ENCODE data around the gene MACROD2. TPM values are rescaled to one million over a fixed set of nuclear protein-coding genes. Genes with fewer than 3 reads are reported as not detected.
A peak's percentile ranks its signal among the peaks of the same experiment; 100 is the strongest.

Gene MACROD2
- total RNA-seq, 1 experiment from 2014 or later = not detected

DNA sequence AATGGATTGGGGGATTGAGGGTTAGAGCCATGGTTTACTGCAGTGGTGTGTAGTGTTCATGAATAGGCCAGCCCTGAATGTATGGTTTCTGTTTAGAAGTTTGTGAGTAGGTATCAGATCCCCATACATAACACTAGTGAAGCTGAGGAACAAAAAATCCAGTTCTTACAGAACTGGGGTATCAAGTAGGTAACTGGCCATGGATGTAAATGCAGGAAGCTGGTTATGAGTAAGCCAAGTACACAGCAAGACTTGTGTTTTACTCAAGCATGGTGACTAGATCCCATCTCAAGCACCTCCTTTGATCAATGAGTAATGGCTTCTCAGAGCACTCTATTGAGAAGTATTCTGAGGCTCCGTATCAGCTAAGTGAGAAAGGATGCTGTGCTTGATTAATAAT lies 955.8 kb downstream of the MACROD2 start:
- DNase-seq (ENCODE audit: low read depth in 1 of 2, low spot score in 2 of 2) = no peak
- 0 out of 2 replicates have a peak, but pooled peaks cover 3% of the 10 kb centered on the region for H3K9me3 ChIP-seq (replicated peaks)
- H3K36me3 ChIP-seq = no peaks in the 10 kb centered on the region
- H3K4me3 ChIP-seq = no peak overlapping the region
- H3K27ac ChIP-seq = no peak overlapping the region
- no peaks in the 10 kb centered on the region for H3K4me1 ChIP-seq (replicated peaks)
- no peaks in the 10 kb centered on the region; the same call in 1 of the 2 replicates for H3K27me3 ChIP-seq (replicated peaks)

DNA sequence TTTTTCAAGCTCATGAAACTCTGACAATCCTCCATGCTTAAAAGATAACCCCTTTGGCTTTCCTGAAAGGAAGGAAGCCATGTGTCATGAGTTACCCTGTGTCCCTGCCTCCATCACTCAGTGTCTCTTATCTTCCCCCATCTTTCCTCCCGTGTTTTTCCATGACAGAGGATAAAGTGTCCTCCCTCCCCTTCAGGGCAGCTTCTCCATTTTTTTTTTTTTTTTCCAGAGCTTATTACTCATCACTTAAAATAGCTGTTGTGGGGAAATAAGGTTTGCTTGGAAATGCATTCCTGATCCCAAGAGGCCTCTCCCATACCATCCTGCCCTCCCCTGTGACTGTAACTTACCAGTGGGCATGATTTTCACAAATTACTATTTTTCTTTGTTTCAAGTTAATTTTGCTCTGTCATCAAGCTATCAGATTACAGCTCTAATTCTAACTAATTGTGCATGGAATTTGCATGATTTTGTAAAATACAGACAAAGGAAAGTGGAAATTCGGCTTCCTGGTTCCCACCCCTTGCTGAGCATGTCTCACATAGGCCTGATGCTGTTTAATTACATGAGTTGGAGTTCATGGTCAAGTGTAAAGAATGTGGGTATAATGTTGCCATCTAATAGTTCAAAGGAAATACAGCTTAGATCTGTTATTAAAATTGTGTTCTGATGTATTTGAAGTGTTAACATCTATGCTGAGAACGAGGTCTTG lies 956.5 kb downstream of the MACROD2 start:
- Histone ChIP-seq H3K4me3 (no peak overlapping the region), H3K9me3 (replicated peaks) (0 out of 2 replicates have a peak, but pooled peaks cover 6% of the 10 kb centered on the region), H3K27ac (no peak overlapping the region), H3K36me3 (no peaks in the 10 kb centered on the region), H3K4me1 (replicated peaks) (no peaks in the 10 kb centered on the region), H3K27me3 (replicated peaks) (no peaks in the 10 kb centered on the region; the same call in 1 of the 2 replicates)
- DNase-seq (ENCODE audit: low read depth in 1 of 2, low spot score in 2 of 2) = peak in 1 of 2 experiments; percentile 10

DNA sequence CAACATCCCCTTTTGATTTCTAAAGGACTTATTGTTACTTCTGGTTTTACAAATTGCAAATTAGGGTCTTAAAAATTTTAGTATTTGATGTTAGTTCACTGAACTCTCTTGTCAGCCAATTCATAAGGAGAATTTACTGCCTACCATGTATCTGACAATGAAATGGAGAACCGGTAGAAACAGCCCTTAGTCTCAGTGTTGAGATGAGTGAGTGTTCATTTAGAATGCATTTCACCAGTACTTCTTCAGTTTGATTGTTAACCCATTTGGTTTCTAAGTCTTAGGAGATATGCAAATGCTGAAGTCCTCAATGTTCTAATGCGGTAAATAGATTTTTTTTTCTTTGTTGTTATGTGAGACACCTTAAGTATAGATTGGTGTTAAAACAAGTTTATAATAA lies 958.4 kb downstream of the MACROD2 start:
- Histone ChIP-seq H3K27me3 (replicated peaks) (no peaks in the 10 kb centered on the region; the same call in 1 of the 2 replicates), H3K36me3 (no peaks in the 10 kb centered on the region), H3K9me3 (replicated peaks) (0 out of 2 replicates have a peak, but pooled peaks cover 3% of the 10 kb centered on the region), H3K27ac (no peak overlapping the region), H3K4me3 (no peak overlapping the region), H3K4me1 (replicated peaks) (no peaks in the 10 kb centered on the region)
- no peak for DNase-seq (ENCODE audit: low read depth in 1 of 2, low spot score in 2 of 2)

DNA sequence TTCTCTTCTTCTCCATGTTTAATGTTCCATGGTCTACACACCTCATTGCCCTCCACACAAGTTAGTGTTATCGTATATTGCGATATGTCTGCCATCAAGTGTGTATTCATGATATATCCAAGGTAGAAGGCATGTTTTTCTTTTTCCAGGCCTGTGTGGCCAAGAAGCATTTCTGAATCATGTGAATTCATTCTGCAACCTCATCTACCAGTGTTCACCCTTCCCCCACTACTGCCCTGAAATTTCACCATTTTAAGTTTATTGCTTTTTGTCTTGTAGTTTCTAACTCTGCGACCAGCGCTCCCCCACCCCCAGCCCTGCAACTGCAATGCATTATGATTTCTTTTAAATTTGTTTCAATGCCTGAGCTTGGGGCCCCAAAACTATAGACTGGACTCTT lies 960.1 kb downstream of the MACROD2 start:
- no peaks in the 10 kb centered on the region for H3K36me3 ChIP-seq
- no peak for DNase-seq (ENCODE audit: low read depth in 1 of 2, low spot score in 2 of 2)
- no peak overlapping the region for H3K27ac ChIP-seq
- H3K4me1 ChIP-seq (replicated peaks) = no peaks in the 10 kb centered on the region
- no peaks in the 10 kb centered on the region; the same call in 1 of the 2 replicates for H3K27me3 ChIP-seq (replicated peaks)
- H3K4me3 ChIP-seq = no peak overlapping the region
- H3K9me3 ChIP-seq (replicated peaks) = 0 out of 2 replicates have a peak, but pooled peaks cover 3% of the 10 kb centered on the region

DNA sequence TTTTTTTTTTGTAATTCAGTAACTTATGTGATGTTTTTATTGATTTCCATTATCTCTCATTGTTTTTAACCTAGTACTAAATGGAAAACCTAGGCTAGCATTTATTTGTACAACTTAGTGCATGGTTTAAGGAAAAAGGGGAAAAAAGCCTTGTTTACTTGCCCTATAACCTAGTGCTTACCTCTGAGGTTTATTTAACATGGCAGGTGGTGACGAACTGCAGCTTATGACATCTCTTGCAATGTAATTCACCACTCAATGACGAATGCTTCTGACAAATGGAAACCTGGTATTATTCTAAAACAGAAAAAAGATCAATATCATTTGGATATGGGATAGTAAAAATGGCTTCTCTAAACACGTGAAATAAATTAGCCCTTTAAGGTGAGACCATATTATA lies 960.7 kb downstream of the MACROD2 start:
- H3K27ac ChIP-seq = no peak overlapping the region
- H3K4me3 ChIP-seq = no peak overlapping the region
- H3K9me3 ChIP-seq (replicated peaks) = 0 out of 2 replicates have a peak, but pooled peaks cover 3% of the 10 kb centered on the region
- H3K36me3 ChIP-seq = no peaks in the 10 kb centered on the region
- no peaks in the 10 kb centered on the region for H3K4me1 ChIP-seq (replicated peaks)
- H3K27me3 ChIP-seq (replicated peaks) = no peaks in the 10 kb centered on the region; the same call in 1 of the 2 replicates
- DNase-seq (ENCODE audit: low read depth in 1 of 2, low spot score in 2 of 2) = no peak

DNA sequence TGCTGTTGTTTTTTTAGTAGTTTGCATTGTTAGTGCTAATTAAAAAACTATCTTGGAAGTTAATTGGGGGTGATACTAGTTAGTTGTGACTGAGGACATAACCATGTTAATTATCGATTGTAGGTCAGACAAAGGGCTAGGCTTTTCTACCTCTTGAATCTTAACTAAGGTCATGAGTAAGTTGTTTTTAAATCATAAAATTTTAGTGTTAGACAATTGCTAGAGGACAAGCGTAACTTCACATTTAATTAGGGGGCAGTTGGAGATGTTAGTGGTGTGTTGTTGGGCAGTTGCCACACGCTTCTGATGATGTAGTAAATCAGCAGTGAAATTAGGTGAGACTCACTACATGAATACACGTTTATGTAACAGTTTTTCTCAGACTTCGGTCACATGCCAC lies 961.2 kb downstream of the MACROD2 start:
- no peak for DNase-seq (ENCODE audit: low read depth in 1 of 2, low spot score in 2 of 2)
- no peaks in the 10 kb centered on the region; the same call in 1 of the 2 replicates for H3K27me3 ChIP-seq (replicated peaks)
- no peaks in the 10 kb centered on the region for H3K36me3 ChIP-seq
- H3K4me3 ChIP-seq = no peak overlapping the region
- H3K27ac ChIP-seq = no peak overlapping the region
- H3K4me1 ChIP-seq (replicated peaks) = no peaks in the 10 kb centered on the region
- H3K9me3 ChIP-seq (replicated peaks) = 0 out of 2 replicates have a peak, but pooled peaks cover 3% of the 10 kb centered on the region

DNA sequence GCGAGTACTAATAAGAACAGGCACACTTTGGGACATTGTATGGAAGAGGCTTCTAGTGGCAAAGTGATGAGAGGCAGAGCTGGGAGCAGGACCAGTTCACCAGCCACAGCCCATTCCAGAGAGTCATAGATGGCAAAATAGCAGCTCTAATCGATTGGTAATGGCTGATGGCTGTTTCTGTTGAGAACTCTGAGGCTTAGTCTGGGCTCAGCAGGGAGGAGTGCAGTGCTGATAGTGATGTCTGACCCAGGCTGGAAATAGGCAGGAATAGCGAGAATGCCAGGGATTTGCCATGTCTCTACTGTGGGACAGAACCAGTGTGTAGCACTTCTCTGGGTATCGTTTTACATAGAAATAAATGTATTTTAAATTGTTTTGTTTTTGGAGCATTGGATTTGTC lies 962.1 kb downstream of the MACROD2 start:
- no peaks in the 10 kb centered on the region; the same call in 1 of the 2 replicates for H3K27me3 ChIP-seq (replicated peaks)
- H3K36me3 ChIP-seq = no peaks in the 10 kb centered on the region
- 0 out of 2 replicates have a peak, but pooled peaks cover 5% of the 10 kb centered on the region for H3K9me3 ChIP-seq (replicated peaks)
- no peak overlapping the region for H3K4me3 ChIP-seq
- no peaks in the 10 kb centered on the region for H3K4me1 ChIP-seq (replicated peaks)
- DNase-seq (ENCODE audit: low read depth in 1 of 2, low spot score in 2 of 2) = no peak
- no peak overlapping the region for H3K27ac ChIP-seq

DNA sequence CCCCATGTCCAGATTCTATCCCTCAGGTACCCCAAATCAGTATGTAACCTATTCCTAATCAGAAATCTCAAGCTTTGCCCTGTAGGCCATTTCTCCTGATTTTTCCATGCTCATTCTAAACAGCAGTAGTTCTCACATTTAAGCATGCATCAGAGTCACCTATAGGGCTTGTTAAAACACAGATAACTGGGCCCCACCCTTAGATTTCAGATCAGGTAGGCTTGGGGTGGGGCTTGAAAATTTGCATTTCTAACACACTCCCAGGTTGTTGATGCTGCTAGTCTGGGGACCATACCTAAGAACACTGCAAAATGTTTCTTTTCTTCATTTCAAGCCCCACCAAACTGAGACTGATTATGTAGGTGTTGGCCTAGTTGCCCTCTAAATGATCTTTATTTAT lies 963.3 kb downstream of the MACROD2 start:
- H3K9me3 ChIP-seq (replicated peaks) = 0 out of 2 replicates have a peak, but pooled peaks cover 5% of the 10 kb centered on the region
- DNase-seq (ENCODE audit: low read depth in 1 of 2, low spot score in 2 of 2) = no peak
- no peak overlapping the region for H3K4me3 ChIP-seq
- no peak overlapping the region for H3K27ac ChIP-seq
- no peaks in the 10 kb centered on the region for H3K36me3 ChIP-seq
- no peaks in the 10 kb centered on the region; the same call in 1 of the 2 replicates for H3K4me1 ChIP-seq (replicated peaks)
- H3K27me3 ChIP-seq (replicated peaks) = no peaks in the 10 kb centered on the region; the same call in 1 of the 2 replicates

DNA sequence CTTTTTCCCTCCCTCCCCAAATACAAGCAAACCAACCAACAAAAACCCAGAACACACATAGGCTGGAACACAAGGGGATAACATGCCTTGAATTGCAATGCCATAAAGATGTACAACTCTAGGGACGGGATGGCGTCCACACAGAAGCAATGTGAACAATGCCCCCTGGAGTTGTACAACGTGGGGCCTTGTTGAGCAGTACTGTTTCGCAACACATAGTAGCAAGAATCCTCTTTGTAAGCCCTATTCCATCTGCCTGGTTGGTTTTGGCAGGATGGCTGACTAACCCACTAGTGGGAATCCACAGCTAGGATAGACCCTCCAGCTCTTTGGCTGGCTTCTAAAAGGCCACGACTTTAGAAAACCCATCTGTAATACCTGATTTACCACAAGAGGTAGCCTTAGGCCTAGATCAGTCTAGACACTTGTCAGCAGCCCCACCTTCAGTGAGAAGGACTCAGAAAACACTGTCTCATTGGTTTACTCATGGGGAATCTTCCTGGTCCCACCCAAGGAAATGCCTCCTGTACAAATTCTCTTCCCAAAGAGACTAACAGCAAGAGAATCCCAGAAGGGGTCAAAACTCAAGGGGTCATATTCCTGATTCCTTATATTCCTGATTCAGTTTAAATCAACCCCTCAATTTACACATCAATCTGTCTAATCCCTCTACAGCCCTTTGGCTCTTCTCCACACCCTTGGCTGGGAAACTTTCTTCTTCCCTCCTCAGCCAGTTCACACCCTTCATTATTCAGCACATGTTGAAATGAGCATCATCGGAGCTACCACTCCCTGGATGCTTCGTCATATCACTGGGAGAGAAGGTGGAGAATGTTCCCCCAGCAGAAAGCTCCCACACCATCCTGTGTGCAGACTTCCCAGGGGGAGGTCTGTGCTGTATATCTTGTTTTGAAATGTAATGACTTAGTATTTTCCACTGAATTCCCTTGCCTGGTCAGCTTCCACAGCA lies 964.5 kb downstream of the MACROD2 start:
- H3K27ac ChIP-seq = no peak overlapping the region
- no peaks in the 10 kb centered on the region; the same call in 1 of the 2 replicates for H3K4me1 ChIP-seq (replicated peaks)
- 0 out of 2 replicates have a peak, but pooled peaks cover 5% of the 10 kb centered on the region for H3K9me3 ChIP-seq (replicated peaks)

DNA sequence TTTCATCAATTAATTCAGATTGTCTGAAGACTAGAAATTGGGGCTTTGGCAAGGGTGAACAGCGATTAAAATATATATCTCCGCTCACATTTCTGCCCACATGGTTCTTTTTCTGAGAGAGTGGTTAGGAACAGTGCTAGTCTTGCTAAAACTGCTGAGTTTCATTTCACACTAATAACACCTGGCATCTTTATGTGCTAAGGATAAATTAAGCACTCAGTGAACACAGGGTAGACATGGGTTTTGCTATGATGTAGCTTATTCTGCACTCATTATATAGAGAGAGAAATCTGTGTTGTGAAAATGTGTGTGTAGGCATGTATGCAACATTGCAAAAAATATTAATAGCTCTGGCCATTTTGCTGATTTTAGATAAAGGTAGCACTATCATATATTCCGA lies 965.5 kb downstream of the MACROD2 start:
- Histone ChIP-seq H3K9me3 (replicated peaks) (0 out of 2 replicates have a peak, but pooled peaks cover 5% of the 10 kb centered on the region), H3K4me3 (no peak overlapping the region), H3K4me1 (replicated peaks) (no peaks in the 10 kb centered on the region; the same call in 1 of the 2 replicates), H3K27ac (no peak overlapping the region), H3K36me3 (no peaks in the 10 kb centered on the region), H3K27me3 (replicated peaks) (no peaks in the 10 kb centered on the region)
- no peak for DNase-seq (ENCODE audit: low read depth in 1 of 2, low spot score in 2 of 2)

More for the DNA sequence above, 964.5 kb downstream of the MACROD2 start:
- H3K4me3 ChIP-seq = no peak overlapping the region
- H3K27me3 ChIP-seq (replicated peaks) = no peaks in the 10 kb centered on the region
- H3K36me3 ChIP-seq = no peaks in the 10 kb centered on the region
- DNase-seq (ENCODE audit: low read depth in 1 of 2, low spot score in 2 of 2) = no peak

DNA sequence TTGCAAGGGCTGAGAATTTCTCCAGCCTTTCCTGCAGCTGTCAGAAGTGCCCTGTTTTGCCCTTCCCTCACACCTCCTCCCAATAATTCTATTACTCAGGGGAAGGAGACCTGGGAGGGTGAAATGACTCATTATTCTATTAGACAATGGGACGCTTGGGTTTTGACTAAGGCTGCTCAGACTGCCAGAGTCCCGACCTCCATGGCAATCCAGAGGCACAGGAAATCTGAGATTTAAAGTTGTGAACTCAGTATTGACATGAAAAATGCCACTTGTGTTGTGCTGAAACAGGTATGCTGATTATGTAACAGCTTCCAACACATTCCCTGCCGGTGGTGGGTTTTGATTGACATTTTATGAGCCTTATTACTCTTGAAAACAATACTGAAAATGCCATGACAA lies 967.9 kb downstream of the MACROD2 start:
- no peaks in the 10 kb centered on the region; the same call in 1 of the 2 replicates for H3K4me1 ChIP-seq (replicated peaks)
- 0 out of 2 replicates have a peak, but pooled peaks cover 3% of the 10 kb centered on the region for H3K9me3 ChIP-seq (replicated peaks)
- DNase-seq (ENCODE audit: low read depth in 1 of 2, low spot score in 2 of 2) = no peak
- H3K36me3 ChIP-seq = no peaks in the 10 kb centered on the region
- no peak overlapping the region for H3K27ac ChIP-seq
- H3K27me3 ChIP-seq (replicated peaks) = no peaks in the 10 kb centered on the region
- H3K4me3 ChIP-seq = no peak overlapping the region

DNA sequence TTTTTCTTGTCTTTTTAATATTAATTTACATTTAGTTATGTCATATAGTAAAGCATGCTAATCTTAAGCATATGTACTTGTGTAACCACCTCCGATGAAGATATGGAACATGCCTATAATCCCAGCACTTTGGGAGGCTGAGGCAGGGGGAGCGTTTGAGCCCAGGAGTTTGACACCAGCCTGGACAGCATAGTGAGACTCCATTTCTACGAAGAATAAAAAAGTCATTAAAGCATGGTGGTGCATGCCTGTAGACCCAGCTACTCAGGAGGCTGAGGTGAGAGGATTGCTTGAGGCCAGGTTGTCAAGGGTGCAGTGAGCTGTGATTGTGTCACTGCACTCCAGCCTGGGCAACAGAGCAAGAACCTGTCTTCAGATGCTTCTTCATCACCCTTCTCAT lies 970.9 kb downstream of the MACROD2 start:
- H3K27me3 ChIP-seq (replicated peaks) = no peaks in the 10 kb centered on the region
- no peak for DNase-seq (ENCODE audit: low read depth in 1 of 2, low spot score in 2 of 2)
- no peaks in the 10 kb centered on the region; the same call in 1 of the 2 replicates for H3K4me1 ChIP-seq (replicated peaks)
- H3K36me3 ChIP-seq = no peaks in the 10 kb centered on the region
- H3K9me3 ChIP-seq (replicated peaks) = peaks cover 7% of the 10 kb centered on the region; the same call in 1 of the 2 replicates
- no peak overlapping the region for H3K27ac ChIP-seq
- H3K4me3 ChIP-seq = no peak overlapping the region

DNA sequence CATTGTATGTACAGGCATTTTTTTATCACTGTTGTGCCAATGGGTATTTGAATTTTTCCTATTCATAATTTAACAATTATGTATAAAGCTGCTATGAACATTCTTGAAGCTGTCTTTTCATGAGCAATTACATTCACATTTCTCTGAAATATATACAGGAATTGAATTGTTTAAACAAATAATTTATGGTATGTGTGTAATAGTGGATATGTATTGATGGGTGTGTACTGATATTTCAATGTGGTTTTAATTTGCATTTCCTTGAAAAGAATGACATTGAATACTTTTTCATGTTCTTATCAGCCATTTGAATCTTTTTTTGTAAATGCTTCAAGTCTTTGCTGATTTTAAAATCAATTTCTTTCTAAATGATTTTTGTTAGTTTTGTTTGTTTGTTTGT lies 971.5 kb downstream of the MACROD2 start:
- peaks cover 7% of the 10 kb centered on the region; the same call in 1 of the 2 replicates for H3K9me3 ChIP-seq (replicated peaks)
- H3K27ac ChIP-seq = no peak overlapping the region
- no peaks in the 10 kb centered on the region; the same call in 1 of the 2 replicates for H3K4me1 ChIP-seq (replicated peaks)
- no peak overlapping the region for H3K4me3 ChIP-seq
- DNase-seq (ENCODE audit: low read depth in 1 of 2, low spot score in 2 of 2) = no peak
- H3K36me3 ChIP-seq = no peaks in the 10 kb centered on the region
- no peaks in the 10 kb centered on the region for H3K27me3 ChIP-seq (replicated peaks)
